Panc1 (cell line): Measurements from ENCODE around the gene LRRC63. TPM values are rescaled to one million over a fixed set of nuclear protein-coding genes. Genes with fewer than 3 reads are reported as not detected.

ENCODE experiments used
- ATAC-seq: fragments of 200-7000 bp; cut with Tn5 transposase; 2 replicates; pipeline ENCODE4 v1.9.1; 2020; ENCODE audit warnings: mild to moderate bottlenecking, moderate library complexity
- BruUV-seq: library from RNA; stranded (reverse); fragments of 400-500 nt; replicated peaks from 2 replicates; lab custom pipeline; 2021; lab: Mats Ljungman, UMichigan
- CTCF ChIA-PET: fragments of 300-600 bp; sonication (Branson Sonifier 250); formaldehyde crosslinking; loops from one replicate; lab custom pipeline; 2022; ENCODE audit warnings: antibody characterized with exemption; lab: Charles Lee
- POLR2A ChIA-PET: fragments of 300-600 bp; sonication (Branson Sonifier 250); formaldehyde crosslinking; loops from one replicate; lab custom pipeline; 2022; ENCODE audit warnings: antibody characterized with exemption; lab: Charles Lee
- DNase-seq: peaks from one replicate; pipeline ENCODE4 v3.0.0-alpha.2; 2010; ENCODE audit warnings: low read depth, low spot score
- H3K27ac ChIP-seq: 2 replicates; pipeline ENCODE4 v1.5.1; 2011; ENCODE audit warnings: mild to moderate bottlenecking, low read length, inconsistent platforms
- H3K27me3 ChIP-seq: fragments of 200-500 bp; sonication (Bioruptor generic); 2 replicates; pipeline ENCODE4 v1.6.0; 2014; ENCODE audit warnings: low read length, inconsistent platforms; ENCODE audit not compliant: control insufficient read depth, insufficient read depth
- H3K36me3 ChIP-seq: fragments of 200-500 bp; sonication (Bioruptor generic); 2 replicates; pipeline ENCODE4 v1.5.1; 2014; ENCODE audit warnings: inconsistent platforms, mild to moderate bottlenecking, low read length, moderate library complexity; ENCODE audit not compliant: control insufficient read depth, insufficient read depth
- H3K4me1 ChIP-seq: 2 replicates; pipeline ENCODE4 v1.5.1; 2011; ENCODE audit warnings: inconsistent platforms, mild to moderate bottlenecking, low read length, moderate library complexity; ENCODE audit not compliant: control insufficient read depth, insufficient read depth
- H3K4me3 ChIP-seq, 2 experiments: 2 replicates each; pipeline ENCODE4 v1.5.1; 2011 to 2012; ENCODE audit warnings: low read depth in 2 of 2, low read length in 2 of 2, mild to moderate bottlenecking in 2 of 2, inconsistent platforms in 1 of 2, moderate library complexity in 1 of 2
- H3K9me3 ChIP-seq: fragments of 200-500 bp; sonication (Bioruptor generic); 2 replicates; pipeline ENCODE4 v1.5.1; 2014; ENCODE audit warnings: low read depth, mild to moderate bottlenecking, inconsistent platforms, low read length, moderate library complexity; ENCODE audit not compliant: control insufficient read depth, insufficient read depth
- POLR2AphosphoS5 ChIP-seq: IDR thresholded peaks from 2 replicates; pipeline ENCODE4 v1.6.1; 2012; ENCODE audit warnings: mild to moderate bottlenecking, low read depth, low read length, moderate library complexity
- SIN3A ChIP-seq: IDR thresholded peaks from 2 replicates; pipeline ENCODE4 v1.6.1; 2012; ENCODE audit warnings: low read depth, mild to moderate bottlenecking, low read length, moderate library complexity, borderline replicate concordance; ENCODE audit not compliant: insufficient read depth
- TCF7L2 ChIP-seq: IDR thresholded peaks from 2 replicates; pipeline ENCODE4 v1.6.1; 2011; ENCODE audit warnings: mild to moderate bottlenecking, low read depth, low read length, inconsistent platforms
- in situ Hi-C: cut with HindIII; loops from 2 replicates; pipeline ENCODE4 v1.10.0; 2016; ENCODE audit warnings: low sequenced_read_pairs, low pct_unique_long_range_greater_than_20kb
- intact Hi-C: fragments of 100-400 bp; cut with micrococcal nuclease; formaldehyde crosslinking; loops from one replicate; pipeline ENCODE4 v1.10.0; 2022; ENCODE audit not compliant: unreplicated experiment
- total RNA-seq: library from RNA; stranded (reverse); gene quantifications from one replicate; pipeline ENCODE4 v1.2.1, GENCODE V29; 2021; ENCODE audit not compliant: unreplicated experiment
- TF ChIP-seq, protein P1 (sequence below), 2 experiments: IDR thresholded peaks; 2 replicates each; pipeline ENCODE4 v1.6.1; 2011 to 2012; ENCODE audit warnings: low read depth in 2 of 2, control low read depth in 1 of 2, low read length in 1 of 2, mild to moderate bottlenecking in 1 of 2, moderate library complexity in 1 of 2; ENCODE audit not compliant: insufficient read depth in 1 of 2
- TF ChIP-seq, protein P2 (sequence below): fragments of 450-650 bp; IDR thresholded peaks from 2 replicates; pipeline ENCODE4 v1.5.1; 2017; ENCODE audit warnings: mild to moderate bottlenecking

The LRRC63 gene
- total RNA-seq, 1 experiment from 2014 or later, result 0.15 TPM

- no peaks in the 10 kb centered on the region for H3K27me3 ChIP-seq
- ATAC-seq (no peak), DNase-seq (no peak)
- H3K9me3 ChIP-seq, result no peaks in the 10 kb centered on the region
- POLR2A ChIA-PET, result no interaction called here
- H3K27ac ChIP-seq, result no peak overlapping the region
- in situ Hi-C loops, result no loop called here
- H3K4me3 ChIP-seq, result no peak overlapping the region
- CTCF ChIA-PET, result no interaction called here
- no peaks in the 10 kb centered on the region for H3K4me1 ChIP-seq
- TF ChIP-seq, protein P1, sequence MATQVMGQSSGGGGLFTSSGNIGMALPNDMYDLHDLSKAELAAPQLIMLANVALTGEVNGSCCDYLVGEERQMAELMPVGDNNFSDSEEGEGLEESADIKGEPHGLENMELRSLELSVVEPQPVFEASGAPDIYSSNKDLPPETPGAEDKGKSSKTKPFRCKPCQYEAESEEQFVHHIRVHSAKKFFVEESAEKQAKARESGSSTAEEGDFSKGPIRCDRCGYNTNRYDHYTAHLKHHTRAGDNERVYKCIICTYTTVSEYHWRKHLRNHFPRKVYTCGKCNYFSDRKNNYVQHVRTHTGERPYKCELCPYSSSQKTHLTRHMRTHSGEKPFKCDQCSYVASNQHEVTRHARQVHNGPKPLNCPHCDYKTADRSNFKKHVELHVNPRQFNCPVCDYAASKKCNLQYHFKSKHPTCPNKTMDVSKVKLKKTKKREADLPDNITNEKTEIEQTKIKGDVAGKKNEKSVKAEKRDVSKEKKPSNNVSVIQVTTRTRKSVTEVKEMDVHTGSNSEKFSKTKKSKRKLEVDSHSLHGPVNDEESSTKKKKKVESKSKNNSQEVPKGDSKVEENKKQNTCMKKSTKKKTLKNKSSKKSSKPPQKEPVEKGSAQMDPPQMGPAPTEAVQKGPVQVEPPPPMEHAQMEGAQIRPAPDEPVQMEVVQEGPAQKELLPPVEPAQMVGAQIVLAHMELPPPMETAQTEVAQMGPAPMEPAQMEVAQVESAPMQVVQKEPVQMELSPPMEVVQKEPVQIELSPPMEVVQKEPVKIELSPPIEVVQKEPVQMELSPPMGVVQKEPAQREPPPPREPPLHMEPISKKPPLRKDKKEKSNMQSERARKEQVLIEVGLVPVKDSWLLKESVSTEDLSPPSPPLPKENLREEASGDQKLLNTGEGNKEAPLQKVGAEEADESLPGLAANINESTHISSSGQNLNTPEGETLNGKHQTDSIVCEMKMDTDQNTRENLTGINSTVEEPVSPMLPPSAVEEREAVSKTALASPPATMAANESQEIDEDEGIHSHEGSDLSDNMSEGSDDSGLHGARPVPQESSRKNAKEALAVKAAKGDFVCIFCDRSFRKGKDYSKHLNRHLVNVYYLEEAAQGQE (IDR thresholded peaks at IDR 0.05; ENCODE audit: insufficient read depth in 1 of 2, low read depth in 2 of 2, low read length in 1 of 2), result no peak
- TF ChIP-seq SIN3A (no peak), TCF7L2 (no peak), POLR2AphosphoS5 (no peak)
- TF ChIP-seq, protein P2, sequence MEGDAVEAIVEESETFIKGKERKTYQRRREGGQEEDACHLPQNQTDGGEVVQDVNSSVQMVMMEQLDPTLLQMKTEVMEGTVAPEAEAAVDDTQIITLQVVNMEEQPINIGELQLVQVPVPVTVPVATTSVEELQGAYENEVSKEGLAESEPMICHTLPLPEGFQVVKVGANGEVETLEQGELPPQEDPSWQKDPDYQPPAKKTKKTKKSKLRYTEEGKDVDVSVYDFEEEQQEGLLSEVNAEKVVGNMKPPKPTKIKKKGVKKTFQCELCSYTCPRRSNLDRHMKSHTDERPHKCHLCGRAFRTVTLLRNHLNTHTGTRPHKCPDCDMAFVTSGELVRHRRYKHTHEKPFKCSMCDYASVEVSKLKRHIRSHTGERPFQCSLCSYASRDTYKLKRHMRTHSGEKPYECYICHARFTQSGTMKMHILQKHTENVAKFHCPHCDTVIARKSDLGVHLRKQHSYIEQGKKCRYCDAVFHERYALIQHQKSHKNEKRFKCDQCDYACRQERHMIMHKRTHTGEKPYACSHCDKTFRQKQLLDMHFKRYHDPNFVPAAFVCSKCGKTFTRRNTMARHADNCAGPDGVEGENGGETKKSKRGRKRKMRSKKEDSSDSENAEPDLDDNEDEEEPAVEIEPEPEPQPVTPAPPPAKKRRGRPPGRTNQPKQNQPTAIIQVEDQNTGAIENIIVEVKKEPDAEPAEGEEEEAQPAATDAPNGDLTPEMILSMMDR, result no peak
- no TSS peak for BruUV-seq
- intact Hi-C loops, result no loop called here
- H3K36me3 ChIP-seq, result no peaks in the 10 kb centered on the region
Observed at GRCh38 chr13:46295491-46296114, 83.9 kb downstream of the LRRC63 start.

- no peaks in the 10 kb centered on the region for H3K4me1 ChIP-seq
- DNase-seq, result no peak
- intact Hi-C loops, result no loop called here
- ATAC-seq, result no peak
- no peak overlapping the region for H3K27ac ChIP-seq
- H3K36me3 ChIP-seq, result no peaks in the 10 kb centered on the region
- no peaks in the 10 kb centered on the region for H3K9me3 ChIP-seq
- in situ Hi-C loops, result no loop called here
- no peaks in the 10 kb centered on the region for H3K27me3 ChIP-seq
- BruUV-seq, result no TSS peak
- TF ChIP-seq, protein P2, result no peak
- TF ChIP-seq TCF7L2 (no peak), POLR2AphosphoS5 (no peak), SIN3A (no peak)
- TF ChIP-seq, protein P1 (IDR thresholded peaks at IDR 0.05; ENCODE audit: insufficient read depth in 1 of 2, low read depth in 2 of 2, low read length in 1 of 2), result no peak
- H3K4me3 ChIP-seq, result no peak overlapping the region
- ChIA-PET POLR2A (no interaction called here), CTCF (no interaction called here)
Observed at GRCh38 chr13:46296115-46296822, 84.5 kb downstream of the LRRC63 start.
